Hepatocyte (in vitro differentiated cells): ENCODE results near the gene XPO1. TPM values are rescaled to one million over a fixed set of nuclear protein-coding genes. Genes with fewer than 3 reads are reported as not detected.

Experiments used
- DNase-seq: peaks from one replicate; pipeline ENCODE4 v3.0.0-alpha.2; 2016; ENCODE audit warnings: low spot score
- H2AFZ ChIP-seq: fragments of 200-600 bp; sonication (generic); 2 replicates; pipeline ENCODE4 v1.6.0; 2016; ENCODE audit warnings: antibody characterized with exemption, mild to moderate bottlenecking
- H3K27ac ChIP-seq: fragments of 200-600 bp; sonication (generic); 2 replicates; pipeline ENCODE4 v1.5.1; 2016; ENCODE audit warnings: mild to moderate bottlenecking
- H3K27me3 ChIP-seq: fragments of 200-600 bp; sonication (generic); 2 replicates; pipeline ENCODE4 v1.6.1; 2016
- H3K36me3 ChIP-seq: fragments of 200-600 bp; sonication (generic); replicated peaks from 2 replicates; pipeline ENCODE4 v1.5.1; 2016; ENCODE audit warnings: low read depth; ENCODE audit not compliant: insufficient read depth
- H3K4me1 ChIP-seq: fragments of 200-600 bp; sonication (generic); 2 replicates; pipeline ENCODE4 v1.5.1; 2016; ENCODE audit warnings: mild to moderate bottlenecking, moderate library complexity; ENCODE audit not compliant: insufficient read depth
- H3K4me2 ChIP-seq: fragments of 200-600 bp; sonication (generic); 2 replicates; pipeline ENCODE4 v1.6.0; 2016
- H3K4me3 ChIP-seq: fragments of 200-600 bp; sonication (generic); 2 replicates; pipeline ENCODE4 v1.5.1; 2016; ENCODE audit warnings: mild to moderate bottlenecking
- H3K79me2 ChIP-seq: fragments of 200-600 bp; sonication (generic); 2 replicates; pipeline ENCODE4 v1.6.0; 2017; ENCODE audit warnings: mild to moderate bottlenecking
- H3K9me2 ChIP-seq: fragments of 200-600 bp; sonication (generic); replicated peaks from 2 replicates; pipeline ENCODE4 v1.6.0; 2017; ENCODE audit warnings: mild to moderate bottlenecking; ENCODE audit not compliant: insufficient read depth
- H3K9me3 ChIP-seq: fragments of 200-600 bp; sonication (generic); 2 replicates; pipeline ENCODE4 v1.5.1; 2016; ENCODE audit warnings: low read depth, mild to moderate bottlenecking
- H4K20me1 ChIP-seq: fragments of 200-600 bp; sonication (generic); 2 replicates; pipeline ENCODE4 v1.6.0; 2016; ENCODE audit warnings: mild to moderate bottlenecking; ENCODE audit not compliant: insufficient read depth, poor library complexity, severe bottlenecking
- EZH2 ChIP-seq: fragments of 200-600 bp; sonication (generic); IDR thresholded peaks from 2 replicates; pipeline ENCODE4 v1.6.1; 2016; ENCODE audit warnings: antibody characterized with exemption, mild to moderate bottlenecking, borderline replicate concordance
- EZH2phosphoT487 ChIP-seq: fragments of 200-600 bp; sonication (generic); IDR thresholded peaks from one replicate; pipeline ENCODE4 v1.6.1; 2018; ENCODE audit warnings: antibody characterized with exemption, mild to moderate bottlenecking, low read depth, moderate library complexity; ENCODE audit not compliant: unreplicated experiment, severe bottlenecking
- WGBS: methylation state at CpG from one replicate; pipeline ENCODE4 v1.1.6; 2016; ENCODE audit warnings: low lambda C conversion rate; ENCODE audit errors: missing lambda C conversion rate; 5-methylcytosine and 5-hydroxymethylcytosine counted together
- polyA plus RNA-seq: library from polyadenylated mRNA; unstranded; fragments of >200 nt; fragmentation: Nextera tagmentation; extraction: Ambion mirVana; gene quantifications from 2 replicates; pipeline ENCODE4 v1.2.1, GENCODE V29; 2016
- total RNA-seq: library from RNA; depleted of rRNA; stranded (reverse); fragments of >200 nt; gene quantifications from 2 replicates; pipeline ENCODE4 v1.2.3, GENCODE V29; 2014
- TF ChIP-seq, protein P1 (sequence below): fragments of 200-600 bp; sonication (generic); IDR thresholded peaks from 2 replicates; pipeline ENCODE4 v1.5.1; 2016; ENCODE audit warnings: antibody characterized with exemption, mild to moderate bottlenecking; ENCODE audit not compliant: poor library complexity

Gene XPO1
- total and polyA plus RNA-seq, 2 experiments from 2014 or later: 44.1 to 151 TPM

DNA sequence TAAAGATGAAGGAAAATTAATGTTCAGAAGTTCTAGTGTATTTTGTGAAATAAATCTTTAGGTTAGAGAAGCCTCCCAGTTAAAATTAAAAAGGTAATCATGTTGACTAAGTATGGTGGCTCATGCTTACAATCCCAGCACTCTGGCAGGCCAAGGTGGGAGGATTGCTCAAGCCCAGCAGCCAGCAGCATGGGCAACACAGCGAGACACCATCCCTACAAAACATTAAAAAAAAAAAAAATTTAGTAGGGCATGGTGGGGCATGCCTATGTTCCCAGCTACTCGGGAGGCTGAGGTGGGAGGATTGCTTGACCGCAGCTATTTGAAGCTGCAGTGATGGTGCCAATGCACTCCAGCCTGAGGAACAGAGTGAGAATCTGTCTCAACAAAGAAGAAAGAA, 17.9 kb downstream of the XPO1 start:
- H3K36me3 ChIP-seq: no peaks in the 10 kb centered on the region
- peaks cover 98% of the 10 kb centered on the region for H3K79me2 ChIP-seq
- H3K9me3 ChIP-seq: no peaks in the 10 kb centered on the region
- no peak for DNase-seq
- TF ChIP-seq, protein P1, sequence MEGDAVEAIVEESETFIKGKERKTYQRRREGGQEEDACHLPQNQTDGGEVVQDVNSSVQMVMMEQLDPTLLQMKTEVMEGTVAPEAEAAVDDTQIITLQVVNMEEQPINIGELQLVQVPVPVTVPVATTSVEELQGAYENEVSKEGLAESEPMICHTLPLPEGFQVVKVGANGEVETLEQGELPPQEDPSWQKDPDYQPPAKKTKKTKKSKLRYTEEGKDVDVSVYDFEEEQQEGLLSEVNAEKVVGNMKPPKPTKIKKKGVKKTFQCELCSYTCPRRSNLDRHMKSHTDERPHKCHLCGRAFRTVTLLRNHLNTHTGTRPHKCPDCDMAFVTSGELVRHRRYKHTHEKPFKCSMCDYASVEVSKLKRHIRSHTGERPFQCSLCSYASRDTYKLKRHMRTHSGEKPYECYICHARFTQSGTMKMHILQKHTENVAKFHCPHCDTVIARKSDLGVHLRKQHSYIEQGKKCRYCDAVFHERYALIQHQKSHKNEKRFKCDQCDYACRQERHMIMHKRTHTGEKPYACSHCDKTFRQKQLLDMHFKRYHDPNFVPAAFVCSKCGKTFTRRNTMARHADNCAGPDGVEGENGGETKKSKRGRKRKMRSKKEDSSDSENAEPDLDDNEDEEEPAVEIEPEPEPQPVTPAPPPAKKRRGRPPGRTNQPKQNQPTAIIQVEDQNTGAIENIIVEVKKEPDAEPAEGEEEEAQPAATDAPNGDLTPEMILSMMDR: no peak
- TF ChIP-seq EZH2: no peak
- TF ChIP-seq EZH2phosphoT487: no peak
- H3K27me3 ChIP-seq: no peaks in the 10 kb centered on the region
- H3K9me2 ChIP-seq: no peaks in the 10 kb centered on the region
- H2AFZ ChIP-seq: no peak overlapping the region
- H3K4me2 ChIP-seq: no peak overlapping the region
- no peak overlapping the region for H3K4me3 ChIP-seq
- H4K20me1 ChIP-seq: peaks cover 58% of the 10 kb centered on the region
- 96% methylated on average over 3 of the region's 3 CpGs for WGBS
- no peak overlapping the region for H3K27ac ChIP-seq
- H3K4me1 ChIP-seq: no peaks in the 10 kb centered on the region

GRCh38 chr2:61512768-61513398, 25.3 kb downstream of the XPO1 start:
- Histone ChIP-seq H3K79me2 (peaks cover 95% of the 10 kb centered on the region), H3K9me3 (no peaks in the 10 kb centered on the region), H3K27me3 (no peaks in the 10 kb centered on the region), H3K27ac (no peak overlapping the region), H3K4me3 (no peak overlapping the region), H3K9me2 (no peaks in the 10 kb centered on the region), H4K20me1 (peaks cover 36% of the 10 kb centered on the region), H3K36me3 (no peaks in the 10 kb centered on the region), H2AFZ (no peak overlapping the region), H3K4me1 (no peaks in the 10 kb centered on the region), H3K4me2 (no peak overlapping the region)
- WGBS: 89% methylated on average over 12 of the region's 12 CpGs
- DNase-seq: no peak
- no peak for TF ChIP-seq EZH2phosphoT487
- TF ChIP-seq, protein P1: no peak
- no peak for TF ChIP-seq EZH2

GRCh38 chr2:61510674-61511671, 27.2 kb downstream of the XPO1 start:
- 93% methylated on average over 19 of the region's 19 CpGs for WGBS
- Histone ChIP-seq H3K4me3 (no peak overlapping the region), H3K27me3 (no peaks in the 10 kb centered on the region), H3K27ac (peak overlapping the region; percentile 23), H3K4me2 (no peak overlapping the region), H2AFZ (no peak overlapping the region), H3K9me2 (no peaks in the 10 kb centered on the region), H3K4me1 (no peaks in the 10 kb centered on the region), H4K20me1 (peaks cover 36% of the 10 kb centered on the region), H3K9me3 (no peaks in the 10 kb centered on the region), H3K36me3 (no peaks in the 10 kb centered on the region), H3K79me2 (peaks cover 95% of the 10 kb centered on the region)
- DNase-seq: no peak
- TF ChIP-seq, protein P1: no peak
- TF ChIP-seq EZH2 (no peak), EZH2phosphoT487 (no peak)
